ENCODE measurements around the gene SOHLH1. TPM values are rescaled to one million over a fixed set of nuclear protein-coding genes. Genes with fewer than 3 reads are reported as not detected.

Gene SOHLH1
- total RNA-seq, 1 donor from 2014 or later, result not detected

- H3K27ac Mint-ChIP-seq, result no peak overlapping the region
- H3K36me3 Mint-ChIP-seq, result no peaks in the 10 kb centered on the region
- TF ChIP-seq CTCF (IDR thresholded peaks at IDR 0.05; ENCODE audit: unreplicated experiment), result no peak
- peaks cover 57% of the 10 kb centered on the region for H3K27me3 Mint-ChIP-seq (ENCODE audit: low read depth)
- no peak overlapping the region for H3K4me3 Mint-ChIP-seq
- H3K9me3 Mint-ChIP-seq, result no peaks in the 10 kb centered on the region
- H3K4me1 Mint-ChIP-seq, result peaks cover 1% of the 10 kb centered on the region
- DNase-seq (ENCODE audit: low spot score in 2 of 2, unreplicated experiment in 2 of 2), result no peak
Measured at GRCh38 chr9:135705376-135705775, 6.1 kb upstream of the SOHLH1 start.

- Mint-ChIP-seq H3K27ac (no peak overlapping the region), H3K4me1 (peaks cover 1% of the 10 kb centered on the region), H3K36me3 (no peaks in the 10 kb centered on the region), H3K9me3 (no peaks in the 10 kb centered on the region), H3K4me3 (no peak overlapping the region), H3K27me3 (ENCODE audit: low read depth) (peaks cover 51% of the 10 kb centered on the region)
- DNase-seq (ENCODE audit: low spot score in 2 of 2, unreplicated experiment in 2 of 2), result no peak
- TF ChIP-seq CTCF (IDR thresholded peaks at IDR 0.05; ENCODE audit: unreplicated experiment), result no peak
Measured at GRCh38 chr9:135704483-135704882, 5.2 kb upstream of the SOHLH1 start.

- H3K36me3 Mint-ChIP-seq, result no peaks in the 10 kb centered on the region
- H3K27me3 Mint-ChIP-seq (ENCODE audit: low read depth), result peaks cover 43% of the 10 kb centered on the region
- TF ChIP-seq CTCF (IDR thresholded peaks at IDR 0.05; ENCODE audit: unreplicated experiment), result no peak
- peaks cover 1% of the 10 kb centered on the region for H3K4me1 Mint-ChIP-seq
- no peak overlapping the region for H3K4me3 Mint-ChIP-seq
- H3K9me3 Mint-ChIP-seq, result no peaks in the 10 kb centered on the region
- no peak overlapping the region for H3K27ac Mint-ChIP-seq
- DNase-seq (ENCODE audit: low spot score in 2 of 2, unreplicated experiment in 2 of 2), result no peak
Measured at GRCh38 chr9:135703726-135704125, 4.4 kb upstream of the SOHLH1 start.

GRCh38 chr9:135701959-135702721 is 2.9 kb upstream of the SOHLH1 start, which contains the start of gene KCNT1:
KCNT1 (plus strand) TSS chr9:135702185; CDS start chr9:135702259, 74 bp downstream.
- peaks cover 36% of the 10 kb centered on the region for H3K27me3 Mint-ChIP-seq (ENCODE audit: low read depth)
- H3K4me3 Mint-ChIP-seq, result no peak within 1 kb of the TSS
- no peaks in the 10 kb centered on the region for H3K9me3 Mint-ChIP-seq
- no peak within 1 kb of the TSS for H3K27ac Mint-ChIP-seq
- DNase-seq (ENCODE audit: low spot score in 2 of 2, unreplicated experiment in 2 of 2), result peak; percentile 64 to 91
- H3K36me3 Mint-ChIP-seq, result no peaks in the 10 kb centered on the region
- peaks cover 1% of the 10 kb centered on the region for H3K4me1 Mint-ChIP-seq
- TF ChIP-seq CTCF (IDR thresholded peaks at IDR 0.05; ENCODE audit: unreplicated experiment), result peak; percentile 98

- Mint-ChIP-seq H3K4me1 (peaks cover 1% of the 10 kb centered on the region), H3K27me3 (ENCODE audit: low read depth) (peaks cover 38% of the 10 kb centered on the region), H3K9me3 (no peaks in the 10 kb centered on the region), H3K4me3 (no peak overlapping the region), H3K36me3 (no peaks in the 10 kb centered on the region), H3K27ac (no peak overlapping the region)
- TF ChIP-seq CTCF (IDR thresholded peaks at IDR 0.05; ENCODE audit: unreplicated experiment), result no peak
- DNase-seq (ENCODE audit: low spot score in 2 of 2, unreplicated experiment in 2 of 2), result no peak
Measured at GRCh38 chr9:135701067-135701958, 2.0 kb upstream of the SOHLH1 start.
